ACC112 (cell line): ENCODE data around the gene VSTM2L.

Experiments used
- H2AFZ ChIP-seq: fragments of 200-600 bp; sonication (generic); one replicate; pipeline ENCODE4 v1.6.0; 2017; ENCODE audit warnings: antibody characterized with exemption, low read length; ENCODE audit not compliant: unreplicated experiment
- H3K27ac ChIP-seq: fragments of 200-600 bp; sonication (generic); 2 replicates; pipeline ENCODE4 v1.5.1; 2014; ENCODE audit warnings: low read depth, mild to moderate bottlenecking, antibody characterized with exemption, low read length, moderate library complexity
- H3K27me3 ChIP-seq: fragments of 200-600 bp; sonication (generic); 2 replicates; pipeline ENCODE4 v1.6.1; 2014; ENCODE audit warnings: mild to moderate bottlenecking, antibody characterized with exemption, low read length, moderate library complexity, mixed read lengths; ENCODE audit not compliant: insufficient read depth
- H3K36me3 ChIP-seq: fragments of 200-600 bp; sonication (generic); 2 replicates; pipeline ENCODE4 v1.6.1; 2016; ENCODE audit warnings: mild to moderate bottlenecking, antibody characterized with exemption, low read length, moderate library complexity, mixed read lengths; ENCODE audit not compliant: insufficient read depth
- H3K4me1 ChIP-seq: fragments of 200-600 bp; sonication (generic); one replicate; pipeline ENCODE4 v1.6.1; 2016; ENCODE audit warnings: low read length, mixed read lengths; ENCODE audit not compliant: insufficient read depth, unreplicated experiment, control insufficient read depth
- H3K4me3 ChIP-seq: fragments of 200-600 bp; sonication (generic); 2 replicates; pipeline ENCODE4 v1.5.1; 2014; ENCODE audit warnings: mild to moderate bottlenecking, low read depth, low read length
- H3K79me2 ChIP-seq: fragments of 200-600 bp; sonication (generic); one replicate; pipeline ENCODE4 v1.6.0; 2016; ENCODE audit warnings: low read length; ENCODE audit not compliant: control insufficient read depth, unreplicated experiment, insufficient read depth

VSTM2L gene

DNA sequence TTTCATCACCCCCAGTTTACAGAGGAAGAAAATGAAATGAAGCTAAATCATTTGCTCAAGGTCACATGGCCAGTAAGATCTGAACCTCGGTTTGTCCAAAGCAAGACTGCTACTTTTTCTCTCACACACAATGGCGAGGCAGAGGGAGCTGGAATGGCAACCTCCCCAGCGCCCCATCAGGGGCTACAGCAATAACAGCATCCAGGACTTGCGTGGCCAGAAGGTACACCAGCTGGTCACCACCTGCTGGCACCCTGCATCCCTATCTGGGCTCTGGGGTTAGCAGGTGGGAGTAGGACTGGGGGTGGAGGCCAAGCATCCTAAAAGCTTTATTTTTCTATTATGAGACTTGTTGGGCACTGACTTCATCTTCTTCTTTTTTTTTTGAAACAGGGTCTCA is 89.0 kb downstream of the VSTM2L start:
- Histone ChIP-seq H3K4me3 (no peak overlapping the region), H3K79me2 (no peaks in the 10 kb centered on the region), H3K27ac (peak overlapping the region; percentile 78; the same call in 1 of the 2 replicates), H2AFZ (no peak overlapping the region), H3K27me3 (no peaks in the 10 kb centered on the region), H3K4me1 (peaks cover 50% of the 10 kb centered on the region), H3K36me3 (no peaks in the 10 kb centered on the region)

DNA sequence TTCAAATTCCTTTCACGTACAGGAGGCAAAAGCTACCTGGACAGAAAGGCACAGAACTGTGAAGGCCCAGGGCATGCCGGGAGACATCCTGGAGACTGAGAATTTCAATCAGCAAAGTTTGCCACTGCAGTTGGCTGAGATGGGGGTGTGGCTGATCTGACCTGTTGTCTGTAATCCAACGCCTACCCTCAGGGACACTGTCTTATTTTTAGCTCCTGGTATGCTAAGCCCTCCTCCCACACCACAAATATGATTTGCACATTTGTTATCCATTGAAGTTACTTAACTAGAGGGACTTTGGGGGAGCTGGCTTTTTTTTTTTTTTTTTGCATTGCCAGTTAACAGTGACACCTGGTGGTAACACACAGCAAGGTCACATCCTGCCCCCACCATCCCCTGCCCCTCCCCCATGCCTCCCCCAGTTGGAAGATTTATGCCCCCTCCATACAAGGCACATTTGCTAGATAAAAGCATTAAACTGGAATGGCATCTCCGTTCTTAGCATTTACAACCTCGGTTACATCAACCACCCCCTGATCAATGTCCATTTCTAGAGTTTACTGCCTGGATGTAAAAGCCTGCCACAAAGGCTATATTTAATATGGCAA is 90.0 kb downstream of the VSTM2L start:
- H3K27me3 ChIP-seq: no peaks in the 10 kb centered on the region
- H2AFZ ChIP-seq: no peak overlapping the region
- H3K4me1 ChIP-seq: peaks cover 50% of the 10 kb centered on the region
- H3K27ac ChIP-seq: peak overlapping the region; percentile 28; the same call in 1 of the 2 replicates
- H3K4me3 ChIP-seq: no peak overlapping the region
- no peaks in the 10 kb centered on the region for H3K79me2 ChIP-seq
- H3K36me3 ChIP-seq: no peaks in the 10 kb centered on the region

DNA sequence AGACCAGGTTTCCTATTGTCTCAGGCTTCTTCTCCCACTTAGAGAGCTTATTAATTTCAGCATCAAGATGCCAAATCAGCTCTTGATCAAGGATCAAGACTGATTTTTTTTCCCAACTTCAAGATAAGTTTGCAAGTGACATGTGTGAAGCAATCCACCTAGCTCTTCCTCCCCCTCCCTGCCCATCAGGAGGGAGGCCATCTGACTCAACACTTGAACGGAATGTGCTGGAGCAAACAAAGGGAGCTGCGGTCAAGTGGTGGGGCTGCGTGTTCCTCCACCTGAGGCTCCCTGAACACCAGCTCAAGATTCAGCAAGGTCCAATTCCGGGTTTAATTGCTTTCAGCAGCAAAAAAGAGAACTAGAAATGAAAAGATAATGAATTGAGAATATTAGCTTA is 91.6 kb downstream of the VSTM2L start:
- no peak overlapping the region for H2AFZ ChIP-seq
- peaks cover 47% of the 10 kb centered on the region for H3K4me1 ChIP-seq
- no peaks in the 10 kb centered on the region for H3K27me3 ChIP-seq
- H3K4me3 ChIP-seq: no peak overlapping the region
- H3K36me3 ChIP-seq: peaks cover 6% of the 10 kb centered on the region; the same call in 1 of the 2 replicates
- peak overlapping the region; percentile 23; the same call in 1 of the 2 replicates for H3K27ac ChIP-seq
- no peaks in the 10 kb centered on the region for H3K79me2 ChIP-seq
